ENCODE measurements around the gene CLDN22.

DNA sequence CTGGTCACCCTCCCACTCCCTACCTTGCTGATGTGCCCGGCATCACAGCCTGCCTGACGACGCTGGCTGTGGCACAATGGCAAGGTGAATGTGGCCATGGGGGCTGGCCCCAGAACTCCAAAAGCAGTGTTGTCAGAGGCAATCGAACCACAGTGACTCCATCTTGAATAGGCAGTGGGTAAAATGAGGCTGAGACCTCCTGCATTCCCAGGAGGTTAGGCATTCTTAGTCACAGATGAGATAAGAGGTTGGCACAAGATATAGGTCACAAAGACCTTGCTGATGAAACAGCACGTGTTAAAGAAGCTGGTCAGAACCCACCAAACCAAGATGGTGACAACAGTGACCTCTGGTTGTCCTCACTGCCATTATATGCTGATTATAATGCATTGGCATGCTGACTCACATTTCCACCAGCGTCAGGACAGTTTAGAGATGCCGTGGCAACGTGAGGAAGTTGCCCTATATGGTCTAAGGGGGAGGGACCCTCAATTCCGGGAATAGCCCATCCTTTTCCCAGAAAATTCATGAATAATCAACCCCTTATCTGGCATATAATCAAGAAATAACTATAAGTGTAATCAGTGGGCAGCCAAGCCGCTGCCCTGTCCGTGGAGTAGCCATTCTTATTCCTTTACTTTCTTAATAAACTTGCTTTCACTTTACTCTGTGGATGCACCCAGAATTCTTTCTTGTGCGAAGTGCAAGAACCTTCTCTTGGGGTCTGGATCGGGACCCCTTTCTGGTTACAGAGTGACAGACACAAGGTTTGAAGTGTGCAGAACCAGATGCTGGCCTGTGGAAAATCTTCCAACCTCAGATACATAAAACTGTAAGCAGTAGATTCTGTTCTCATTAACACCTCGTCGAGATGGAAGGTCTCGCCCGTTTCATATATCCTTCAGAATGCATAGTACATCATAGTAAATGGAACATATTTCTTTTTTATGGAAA, 28.9 kb upstream of the CLDN22 start:
- TF ChIP-seq EGR1 (IDR thresholded peaks at IDR 0.05; ENCODE audit: borderline replicate concordance in 1 of 2, low read depth in 2 of 2, low read length in 2 of 2): no peak
- TF ChIP-seq POLR2A (IDR thresholded peaks at IDR 0.05; ENCODE audit: low read depth, low read length): no peak

Data from GM12878 (cell line).